HL-60 (cell line): Measurements from ENCODE around the gene KRT73.

Experiments used
- DNase-seq, 2 experiments: peaks; one replicate each; pipeline ENCODE4 v3.0.0-alpha.2; 2010 to 2020; ENCODE audit warnings: low read depth in 1 of 2, low spot score in 1 of 2
- H3K27ac ChIP-seq: fragments of 250-450 bp; sonication (Bioruptor Pico); replicated peaks from 2 replicates; pipeline ENCODE4 v1.5.1; 2020; ENCODE audit warnings: mild to moderate bottlenecking, moderate library complexity
- H3K27me3 ChIP-seq: fragments of 250-450 bp; sonication (Bioruptor Pico); 2 replicates; pipeline ENCODE4 v1.5.1; 2021; ENCODE audit warnings: mild to moderate bottlenecking, moderate library complexity; ENCODE audit not compliant: insufficient read depth, poor library complexity, severe bottlenecking
- H3K4me3 ChIP-seq: replicated peaks from 2 replicates; pipeline ENCODE4 v1.5.1; 2011; ENCODE audit warnings: mild to moderate bottlenecking, control low read depth, low read length; ENCODE audit not compliant: insufficient read depth
- CTCF ChIP-seq: IDR thresholded peaks from one replicate; pipeline ENCODE4 v1.5.1; 2011; ENCODE audit warnings: low read length, control low read depth, inconsistent platforms; ENCODE audit not compliant: insufficient read depth
- GABPA ChIP-seq: IDR thresholded peaks from 2 replicates; pipeline ENCODE4 v1.6.1; 2012; ENCODE audit warnings: low read depth
- POLR2AphosphoS5 ChIP-seq: IDR thresholded peaks from 2 replicates; pipeline ENCODE4 v1.6.1; 2012; ENCODE audit warnings: low read depth
- REST ChIP-seq: IDR thresholded peaks from 2 replicates; pipeline ENCODE4 v1.6.1; 2012; ENCODE audit warnings: low read depth; ENCODE audit not compliant: insufficient replicate concordance
- SPI1 ChIP-seq: IDR thresholded peaks from 2 replicates; pipeline ENCODE4 v1.6.1; 2012; ENCODE audit warnings: low read depth, mild to moderate bottlenecking, borderline replicate concordance

Gene KRT73

GRCh38 chr12:52636592-52637258 is 18.4 kb upstream of the KRT73 start:
- Histone ChIP-seq H3K27me3 (no peaks in the 10 kb centered on the region), H3K4me3 (no peak overlapping the region), H3K27ac (no peak overlapping the region)
- no peak for DNase-seq
- TF ChIP-seq CTCF, result no peak
- no peak for TF ChIP-seq GABPA
- TF ChIP-seq SPI1, result no peak
- no peak for TF ChIP-seq POLR2AphosphoS5
- TF ChIP-seq REST, result no peak

- Histone ChIP-seq H3K27me3 (no peaks in the 10 kb centered on the region), H3K27ac (no peak overlapping the region), H3K4me3 (no peak overlapping the region)
- peak in 1 of 2 experiments; percentile 4 for DNase-seq
- TF ChIP-seq GABPA (no peak), SPI1 (peak; percentile 52; the same call in 1 of the 2 replicates), POLR2AphosphoS5 (no peak), CTCF (no peak), REST (no peak)
These were observed 17.8 kb upstream of the KRT73 start for GRCh38 chr12:52636189-52636588.

GRCh38 chr12:52634266-52635056 is 16.1 kb upstream of the KRT73 start:
- Histone ChIP-seq H3K27ac (no peak overlapping the region), H3K27me3 (no peaks in the 10 kb centered on the region), H3K4me3 (no peak overlapping the region)
- DNase-seq, result no peak
- TF ChIP-seq GABPA (no peak), CTCF (no peak), REST (no peak), POLR2AphosphoS5 (no peak), SPI1 (no peak)
